HepG2 (cell line): ENCODE data around the gene SEMA3F. TPM values are rescaled to one million over a fixed set of nuclear protein-coding genes. Genes with fewer than 3 reads are reported as not detected.

Experiments
- BCL3 ChIP-seq: sonication (generic); formaldehyde crosslinking; IDR thresholded peaks from 2 replicates; pipeline ENCODE4 v1.5.1; 2020; ENCODE audit warnings: mild to moderate bottlenecking, missing genetic modification reagents, moderate library complexity
- ERF ChIP-seq: IDR thresholded peaks from 2 replicates; pipeline ENCODE4 v1.6.1; 2018; ENCODE audit warnings: missing biosample characterization, missing genetic modification reagents
- FOXK2 ChIP-seq: fragments of 450-650 bp; IDR thresholded peaks from 2 replicates; pipeline ENCODE4 v1.6.1; 2016
- HBP1 ChIP-seq: IDR thresholded peaks from 2 replicates; pipeline ENCODE4 v1.6.1; 2016; ENCODE audit warnings: low read depth, control low read depth
- HOXA9 ChIP-seq: sonication (generic); formaldehyde crosslinking; IDR thresholded peaks from 2 replicates; pipeline ENCODE4 v1.8.1; 2022; ENCODE audit warnings: missing genetic modification reagents, mild to moderate bottlenecking, moderate library complexity, borderline replicate concordance
- IKZF5 ChIP-seq: IDR thresholded peaks from 2 replicates; pipeline ENCODE4 v1.6.1; 2018; ENCODE audit warnings: missing genetic modification reagents, mild to moderate bottlenecking, missing compliant biosample characterization
- NRL ChIP-seq: sonication (generic); formaldehyde crosslinking; IDR thresholded peaks from 2 replicates; pipeline ENCODE4 v1.5.0; 2020; ENCODE audit warnings: missing genetic modification reagents, mild to moderate bottlenecking, moderate library complexity, borderline replicate concordance
- PAX8 ChIP-seq: sonication (generic); formaldehyde crosslinking; IDR thresholded peaks from 2 replicates; pipeline ENCODE4 v1.8.0; 2022; ENCODE audit warnings: mild to moderate bottlenecking, missing genetic modification reagents, borderline replicate concordance
- PCBP1 ChIP-seq: fragments of 200-400 bp; formaldehyde crosslinking; IDR thresholded peaks from 2 replicates; pipeline ENCODE4 v1.6.1; 2017; ENCODE audit warnings: mild to moderate bottlenecking, low read depth, low read length, borderline replicate concordance
- ZBTB14 ChIP-seq: sonication (generic); formaldehyde crosslinking; IDR thresholded peaks from 2 replicates; pipeline ENCODE4 v1.4.0; 2020; ENCODE audit warnings: missing genetic modification reagents
- ZBTB4 ChIP-seq: sonication (generic); formaldehyde crosslinking; IDR thresholded peaks from 2 replicates; pipeline ENCODE4 v1.4.0; 2020; ENCODE audit warnings: missing genetic modification reagents, mild to moderate bottlenecking, borderline replicate concordance
- ZFP90 ChIP-seq: sonication (generic); formaldehyde crosslinking; IDR thresholded peaks from 2 replicates; pipeline ENCODE4 v1.8.0; 2022; ENCODE audit warnings: missing genetic modification reagents, mild to moderate bottlenecking, inconsistent platforms, borderline replicate concordance
- ZNF34 ChIP-seq: sonication (generic); formaldehyde crosslinking; IDR thresholded peaks from 2 replicates; pipeline ENCODE4 v1.4.0; 2020; ENCODE audit warnings: mild to moderate bottlenecking, missing genetic modification reagents, borderline replicate concordance
- ZNF383 ChIP-seq: sonication (generic); formaldehyde crosslinking; IDR thresholded peaks from 2 replicates; pipeline ENCODE4 v1.4.0; 2020; ENCODE audit warnings: missing genetic modification reagents, mild to moderate bottlenecking, borderline replicate concordance
- ZNF550 ChIP-seq: sonication (generic); formaldehyde crosslinking; IDR thresholded peaks from 2 replicates; pipeline ENCODE4 v1.4.0; 2020; ENCODE audit warnings: mild to moderate bottlenecking, missing genetic modification reagents, borderline replicate concordance
- ZNF883 ChIP-seq: sonication (generic); formaldehyde crosslinking; IDR thresholded peaks from 2 replicates; pipeline ENCODE4 v1.5.1; 2020; ENCODE audit warnings: mild to moderate bottlenecking, missing genetic modification reagents; ENCODE audit errors: not compliant biosample characterization
- polyA plus RNA-seq, 8 experiments: library from polyadenylated mRNA; depleted of rRNA in 3 of 8; stranded (reverse) in 7 of 8; unstranded in 1 of 8; fragments of >200 nt; fragmentation: Illumina TruSeq in 4 of 8; extraction: Trizol in 4 of 8; gene quantifications; 2 replicates each; pipeline versions ENCODE4 v1.2.1 to v1.2.3, GENCODE V29; 2011 to 2016; ENCODE audit warnings: low read depth in 4 of 8, missing spikeins in 1 of 8, mixed read lengths in 1 of 8; ENCODE audit not compliant: insufficient read depth in 1 of 8
- total RNA-seq, 5 experiments: library from RNA; depleted of rRNA; stranded (reverse); fragments of >200 nt; fragmentation: Illumina TruSeq; extraction: Trizol; gene quantifications; 2 replicates each; pipeline ENCODE4 v1.2.3, GENCODE V29; 2016; ENCODE audit warnings: low read depth in 1 of 5
- TF ChIP-seq, protein P1 (sequence below): sonication (generic); formaldehyde crosslinking; IDR thresholded peaks from 2 replicates; pipeline ENCODE4 v1.5.0; 2020; ENCODE audit warnings: mild to moderate bottlenecking, low read depth, missing genetic modification reagents, borderline replicate concordance
- TF ChIP-seq, protein P2 (sequence below): sonication (generic); formaldehyde crosslinking; IDR thresholded peaks from 2 replicates; pipeline ENCODE4 v1.4.0; 2020; ENCODE audit warnings: mild to moderate bottlenecking, missing genetic modification reagents

Gene SEMA3F
- total and polyA plus RNA-seq, 2 of the 13 experiments (the other 11 are each of a cell fraction or from before 2014, with no cell fraction given): 7.6 to 17.2 TPM

DNA sequence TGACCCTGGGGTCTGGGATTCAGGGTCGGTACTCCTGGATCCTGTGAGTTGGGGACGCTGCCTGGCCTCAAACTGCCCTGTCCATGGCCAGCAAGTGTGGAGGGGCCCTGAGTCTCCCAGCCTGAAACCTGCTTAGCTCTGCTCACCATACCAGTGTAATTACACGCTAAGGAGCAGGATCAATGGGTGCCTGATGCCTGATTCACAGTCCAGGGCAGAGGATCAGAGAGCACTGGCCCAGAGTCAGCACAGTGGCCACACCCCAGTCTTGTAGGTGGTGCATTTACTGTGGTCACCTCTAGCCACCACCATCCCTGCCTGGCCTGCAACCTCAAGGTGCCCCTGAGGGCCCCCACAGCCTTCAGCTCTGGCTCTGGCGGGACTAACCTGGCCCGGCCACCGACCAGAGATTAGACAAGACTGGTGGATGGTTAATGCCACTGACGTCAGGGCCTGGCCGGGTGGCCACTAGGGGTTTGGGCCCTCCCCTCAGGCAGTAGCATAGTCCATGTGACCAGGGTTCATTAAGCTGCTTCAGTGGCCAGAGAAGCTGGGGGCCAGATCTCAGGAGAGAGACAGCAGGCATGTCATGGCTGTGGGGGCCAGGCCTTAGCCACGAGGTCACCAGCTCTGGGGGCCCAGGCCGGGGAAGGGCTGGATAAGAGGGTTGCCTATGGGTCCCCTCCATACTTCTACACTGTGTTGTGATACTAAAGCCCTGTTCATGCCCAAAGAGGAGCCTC, 46.6 kb downstream of the SEMA3F start (continued):
- TF ChIP-seq NRL (CRISPR knock-in tag) (peak; percentile 33; the same call in 1 of the 2 replicates), HOXA9 (CRISPR knock-in tag) (no peak), PAX8 (CRISPR knock-in tag) (0 out of 2 replicates have a peak, but pooled peaks have one; percentile 52), ZBTB4 (no peak), BCL3 (CRISPR knock-in tag) (peak; percentile 46; the same call in 1 of the 2 replicates), FOXK2 (no peak), PCBP1 (0 out of 2 replicates have a peak, but pooled peaks have one; percentile 31), ZFP90 (CRISPR knock-in tag) (peak; percentile 45; the same call in 1 of the 2 replicates), ZNF883 (CRISPR knock-in tag) (peak; percentile 42), IKZF5 (0 out of 2 replicates have a peak, but pooled peaks have one; percentile 48), HBP1 (CRISPR knock-in tag) (no peak), ZBTB14 (CRISPR knock-in tag) (no peak), ZNF550 (no peak), ZNF383 (CRISPR knock-in tag) (no peak), ERF (CRISPR knock-in tag) (0 out of 2 replicates have a peak, but pooled peaks have one; percentile 46), ZNF34 (no peak)
- TF ChIP-seq, protein P1, sequence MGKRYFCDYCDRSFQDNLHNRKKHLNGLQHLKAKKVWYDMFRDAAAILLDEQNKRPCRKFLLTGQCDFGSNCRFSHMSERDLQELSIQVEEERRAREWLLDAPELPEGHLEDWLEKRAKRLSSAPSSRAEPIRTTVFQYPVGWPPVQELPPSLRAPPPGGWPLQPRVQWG (CRISPR knock-in tag): no peak
- TF ChIP-seq, protein P2, sequence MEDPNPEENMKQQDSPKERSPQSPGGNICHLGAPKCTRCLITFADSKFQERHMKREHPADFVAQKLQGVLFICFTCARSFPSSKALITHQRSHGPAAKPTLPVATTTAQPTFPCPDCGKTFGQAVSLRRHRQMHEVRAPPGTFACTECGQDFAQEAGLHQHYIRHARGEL (CRISPR knock-in tag): no peak
